Measurements from ENCODE around the gene TRIOBP.

The TRIOBP gene

DNA sequence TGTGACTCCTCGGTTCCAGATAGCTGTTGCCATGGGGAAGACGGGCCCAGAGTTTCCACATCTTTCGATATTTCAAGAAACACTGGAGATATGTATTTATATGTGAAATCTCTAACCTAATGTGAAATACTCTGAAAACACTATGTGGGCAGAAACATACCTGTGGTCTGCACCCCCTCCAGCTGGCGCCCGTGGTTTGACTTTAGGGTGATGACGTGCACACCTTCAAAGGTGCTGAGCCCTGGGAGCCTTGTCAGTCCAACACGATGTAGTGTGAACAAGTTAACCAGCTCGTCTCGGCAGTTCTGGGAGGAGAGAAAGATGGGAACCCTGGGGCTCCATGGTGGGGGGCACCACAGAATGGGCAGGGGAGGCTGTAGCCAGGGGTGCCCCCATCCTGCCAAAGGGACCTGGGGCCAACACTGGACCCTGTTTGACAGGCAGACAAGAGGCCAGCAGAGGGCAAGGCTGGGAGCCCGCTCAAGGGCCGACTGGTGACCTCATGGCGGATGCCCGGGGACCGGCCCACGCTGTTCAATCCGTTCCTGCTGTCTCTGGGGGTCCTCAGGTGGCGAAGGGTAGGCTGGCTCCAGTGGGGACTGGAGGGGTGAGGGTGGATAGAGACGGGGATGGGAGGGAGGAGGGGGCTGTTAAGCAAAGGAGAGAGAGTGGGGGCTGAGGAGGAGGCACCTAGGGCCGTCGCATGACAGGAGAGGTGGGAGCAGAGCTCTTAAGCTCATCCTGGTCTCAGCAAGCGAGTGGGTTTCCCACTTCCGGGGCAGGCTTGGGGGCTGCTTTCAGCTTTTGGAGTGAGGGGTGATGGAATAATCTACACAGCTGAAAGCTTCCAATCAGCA lies 43.8 kb downstream of the TRIOBP start:
- TF ChIP-seq POLR2AphosphoS5 (IDR thresholded peaks at IDR 0.05; ENCODE audit: borderline replicate concordance, low read depth, low read length) (no peak), EZH2 (IDR thresholded peaks at IDR 0.05) (no peak), FOXP2 (optimal IDR thresholded peaks at IDR 0.05; ENCODE audit: control extremely low read depth, extremely low read length, insufficient read depth) (no peak)
- Histone ChIP-seq H3K27ac (peak overlapping the region; percentile 71), H3K36me3 (ENCODE audit: insufficient read depth, low read length) (no peaks in the 10 kb centered on the region), H3K9ac (ENCODE audit: insufficient read length) (peak overlapping the region; percentile 30), H3K4me3 (peak overlapping the region; percentile 11), H3K9me3 (ENCODE audit: low read depth, low read length) (no peaks in the 10 kb centered on the region)
- DNase-seq (ENCODE audit: low read depth, low spot score): no peak

DNA sequence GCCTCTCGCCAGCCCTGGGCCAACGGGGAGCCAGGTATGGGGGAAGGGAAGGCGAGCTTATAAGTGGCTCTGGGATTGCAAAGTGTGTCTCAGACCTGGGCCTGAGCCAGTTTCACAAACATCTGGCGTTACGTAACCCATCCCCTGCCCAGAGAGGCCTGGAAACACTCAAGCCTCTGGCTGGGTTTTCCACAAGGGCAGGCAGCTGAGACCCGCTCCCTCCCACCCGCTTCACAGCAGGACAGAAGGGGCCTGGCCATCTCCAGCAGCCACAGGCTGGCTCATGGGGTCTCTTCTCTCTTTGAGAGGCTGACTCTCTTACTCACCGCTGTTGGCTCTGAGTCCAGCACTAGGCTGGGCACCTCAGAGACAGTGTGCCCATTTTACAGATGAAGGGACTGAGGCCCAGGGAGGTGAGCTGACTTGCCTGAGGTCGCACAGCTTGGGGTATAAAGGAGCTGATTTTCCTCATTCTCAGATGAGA lies 44.5 kb downstream of the TRIOBP start:
- peak; percentile 66 for DNase-seq (ENCODE audit: low read depth, low spot score)
- peak overlapping the region; percentile 71 for H3K27ac ChIP-seq
- no peaks in the 10 kb centered on the region for H3K36me3 ChIP-seq (ENCODE audit: insufficient read depth, low read length)
- no peaks in the 10 kb centered on the region for H3K9me3 ChIP-seq (ENCODE audit: low read depth, low read length)
- TF ChIP-seq FOXP2 (optimal IDR thresholded peaks at IDR 0.05; ENCODE audit: control extremely low read depth, extremely low read length, insufficient read depth) (no peak), POLR2AphosphoS5 (IDR thresholded peaks at IDR 0.05; ENCODE audit: borderline replicate concordance, low read depth, low read length) (peak; percentile 35; the same call in 1 of the 2 replicates)
- H3K9ac ChIP-seq (ENCODE audit: insufficient read length): no peak overlapping the region
- H3K4me3 ChIP-seq: peak overlapping the region; percentile 11

DNA sequence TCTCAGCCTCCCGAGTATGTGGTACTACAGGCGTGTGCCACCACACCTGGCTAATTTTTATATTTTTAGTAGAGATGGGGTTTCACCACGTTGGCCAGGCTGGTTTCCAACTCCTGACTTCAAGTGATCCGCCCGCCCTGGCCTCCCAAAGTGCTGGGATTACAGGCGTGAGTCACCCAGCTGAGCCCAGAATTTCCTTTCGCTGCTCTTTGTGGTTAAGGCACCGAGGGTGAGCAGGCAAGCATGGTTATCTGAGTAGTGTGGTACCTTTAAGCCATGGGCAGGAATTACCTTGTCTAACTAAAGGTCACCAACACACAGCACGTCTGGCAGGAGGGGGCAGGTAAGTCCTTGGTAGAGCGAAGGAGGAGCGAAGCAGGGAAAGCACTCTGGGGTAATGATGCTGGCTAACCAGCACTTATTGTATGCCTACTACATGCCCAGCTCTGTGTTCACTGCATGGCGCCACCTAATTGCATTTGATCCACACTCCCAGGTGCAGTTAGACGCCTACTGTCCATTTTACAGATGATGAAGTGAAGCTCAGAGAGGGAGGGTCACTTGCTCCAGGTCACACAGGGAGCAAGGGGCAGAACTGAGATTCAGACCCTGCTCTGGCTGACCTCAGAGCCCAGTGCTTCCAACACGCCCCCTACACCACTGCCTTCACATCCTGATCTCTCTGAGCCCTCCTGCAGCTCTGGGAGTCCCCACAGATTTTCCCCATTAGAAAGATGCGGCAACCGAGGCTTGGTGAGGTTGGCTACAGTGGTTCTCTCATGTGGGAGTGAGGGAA lies 45.7 kb downstream of the TRIOBP start:
- Histone ChIP-seq H3K9ac (ENCODE audit: insufficient read length) (no peak overlapping the region), H3K9me3 (ENCODE audit: low read depth, low read length) (no peaks in the 10 kb centered on the region), H3K36me3 (ENCODE audit: insufficient read depth, low read length) (no peaks in the 10 kb centered on the region), H3K27ac (peak overlapping the region; percentile 85), H3K4me3 (no peak overlapping the region)
- DNase-seq (ENCODE audit: low read depth, low spot score): no peak
- TF ChIP-seq POLR2AphosphoS5 (IDR thresholded peaks at IDR 0.05; ENCODE audit: borderline replicate concordance, low read depth, low read length): no peak
- TF ChIP-seq EZH2 (IDR thresholded peaks at IDR 0.05): no peak
- TF ChIP-seq FOXP2 (optimal IDR thresholded peaks at IDR 0.05; ENCODE audit: control extremely low read depth, extremely low read length, insufficient read depth): no peak

DNA sequence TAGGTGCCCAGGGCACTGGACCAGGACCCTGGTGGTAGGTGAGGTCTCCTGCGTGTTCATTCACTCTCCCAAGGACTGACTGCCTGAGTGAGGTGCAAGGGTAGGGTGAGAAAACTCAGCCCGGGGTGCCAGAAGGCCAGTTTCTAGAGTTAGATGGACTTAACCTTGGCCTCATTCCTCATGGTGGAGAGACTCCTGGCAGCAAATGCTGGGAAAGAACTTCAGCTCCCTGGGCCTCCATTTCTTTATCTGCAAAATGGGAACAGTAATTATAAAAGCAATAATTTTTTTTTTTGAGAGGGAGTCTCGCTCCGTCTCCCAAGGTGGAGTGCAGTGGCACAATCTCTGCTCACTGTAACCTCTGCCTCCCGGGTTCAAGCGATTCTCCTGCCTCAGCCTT lies 47.7 kb downstream of the TRIOBP start:
- Histone ChIP-seq H3K27ac (no peak overlapping the region), H3K9ac (ENCODE audit: insufficient read length) (no peak overlapping the region), H3K36me3 (ENCODE audit: insufficient read depth, low read length) (no peaks in the 10 kb centered on the region), H3K4me3 (no peak overlapping the region), H3K9me3 (ENCODE audit: low read depth, low read length) (no peaks in the 10 kb centered on the region)
- no peak for DNase-seq (ENCODE audit: low read depth, low spot score)
- TF ChIP-seq EZH2 (IDR thresholded peaks at IDR 0.05): no peak
- no peak for TF ChIP-seq FOXP2 (optimal IDR thresholded peaks at IDR 0.05; ENCODE audit: control extremely low read depth, extremely low read length, insufficient read depth)
- no peak for TF ChIP-seq POLR2AphosphoS5 (IDR thresholded peaks at IDR 0.05; ENCODE audit: borderline replicate concordance, low read depth, low read length)

DNA sequence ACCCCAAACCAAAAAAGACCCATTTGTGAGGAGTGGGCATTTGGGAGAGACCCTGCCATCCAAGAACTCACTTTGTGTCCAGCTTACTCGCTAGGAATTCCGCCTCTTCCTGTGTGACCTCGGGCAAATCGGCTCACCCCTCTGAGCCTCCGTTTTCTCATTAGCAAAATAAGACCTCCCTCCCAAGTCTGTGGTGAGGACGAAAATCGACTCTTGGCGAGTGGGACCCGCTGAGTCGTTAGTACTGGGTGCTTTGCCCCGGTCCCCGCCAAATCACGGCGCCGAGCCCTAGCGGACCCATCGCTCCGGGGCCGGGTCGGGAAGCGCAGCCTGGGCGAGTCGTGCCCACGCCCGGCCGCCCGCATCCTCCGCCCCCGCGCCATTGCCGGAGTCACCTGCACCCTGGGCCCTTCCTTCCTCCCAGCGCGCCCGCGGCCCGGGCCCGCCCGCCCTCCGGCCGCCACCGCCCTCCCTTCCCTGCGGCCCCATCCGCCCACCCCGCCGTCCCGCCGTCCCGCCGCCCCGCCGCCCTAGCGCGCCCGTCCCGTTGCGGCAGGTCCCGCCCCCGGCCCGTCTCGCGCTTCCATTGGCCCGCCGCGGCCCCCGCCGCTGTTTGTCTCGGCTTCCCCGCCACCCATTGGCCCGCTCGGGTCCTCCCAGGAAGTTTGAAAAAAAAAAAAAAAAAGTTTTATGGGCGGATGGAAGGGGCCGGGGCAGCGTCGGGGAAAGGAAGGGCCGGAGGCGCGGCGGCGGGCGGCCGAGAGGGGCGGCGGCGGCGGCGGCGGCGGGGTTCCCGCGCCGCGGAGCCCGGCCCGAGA lies 48.9 kb downstream of the TRIOBP start:
- H3K4me3 ChIP-seq: peak overlapping the region; percentile 96
- TF ChIP-seq POLR2AphosphoS5 (IDR thresholded peaks at IDR 0.05; ENCODE audit: borderline replicate concordance, low read depth, low read length) (peak; percentile 9; the same call in 1 of the 2 replicates), FOXP2 (optimal IDR thresholded peaks at IDR 0.05; ENCODE audit: control extremely low read depth, extremely low read length, insufficient read depth) (no peak), EZH2 (IDR thresholded peaks at IDR 0.05) (no peak)
- H3K36me3 ChIP-seq (ENCODE audit: insufficient read depth, low read length): no peaks in the 10 kb centered on the region
- H3K27ac ChIP-seq: peak overlapping the region; percentile 76; the same call in 1 of the 2 replicates
- DNase-seq (ENCODE audit: low read depth, low spot score): no peak
- peak overlapping the region; percentile 88 for H3K9ac ChIP-seq (ENCODE audit: insufficient read length)
- H3K9me3 ChIP-seq (ENCODE audit: low read depth, low read length): no peaks in the 10 kb centered on the region

DNA sequence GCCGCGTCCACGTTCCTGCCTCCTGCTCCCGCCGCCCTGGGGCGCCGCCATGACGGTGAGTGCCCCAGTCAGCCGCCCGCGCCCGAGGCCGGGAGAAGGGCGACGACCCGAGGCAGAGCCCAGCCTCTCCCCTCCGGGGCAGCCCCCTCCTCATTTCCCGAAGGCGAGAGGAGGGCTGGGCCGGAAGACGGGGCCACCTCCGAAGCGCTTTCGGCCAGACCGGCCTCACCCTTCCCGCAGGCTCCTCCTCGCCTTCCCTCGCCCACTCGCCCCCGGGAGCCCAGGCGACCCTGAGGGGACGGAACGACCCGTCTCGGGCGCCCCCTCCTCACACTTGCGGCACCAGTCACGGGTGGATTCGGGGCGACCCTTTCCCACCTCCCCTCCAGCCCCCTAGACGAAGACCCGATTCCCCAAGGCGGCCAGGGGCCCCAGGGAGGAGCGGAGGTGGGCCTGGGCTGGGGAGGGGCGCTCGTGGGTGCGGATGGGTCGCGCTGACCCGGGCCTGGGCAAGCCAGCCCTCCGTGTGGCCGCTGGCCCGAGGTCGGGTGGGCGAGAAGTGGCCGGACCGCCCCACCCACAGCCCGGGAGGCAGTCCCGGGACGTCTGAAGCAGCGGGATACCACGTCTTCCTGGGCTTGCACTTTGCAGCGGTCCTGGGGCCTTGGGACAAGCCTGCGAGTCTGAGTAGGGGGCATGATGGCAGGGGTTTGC lies 49.7 kb downstream of the TRIOBP start:
- H3K9me3 ChIP-seq (ENCODE audit: low read depth, low read length): no peaks in the 10 kb centered on the region
- no peaks in the 10 kb centered on the region for H3K36me3 ChIP-seq (ENCODE audit: insufficient read depth, low read length)
- peak overlapping the region; percentile 90 for H3K4me3 ChIP-seq
- H3K27ac ChIP-seq: peak overlapping the region; percentile 76
- DNase-seq (ENCODE audit: low read depth, low spot score): no peak
- H3K9ac ChIP-seq (ENCODE audit: insufficient read length): peak overlapping the region; percentile 82
- TF ChIP-seq POLR2AphosphoS5 (IDR thresholded peaks at IDR 0.05; ENCODE audit: borderline replicate concordance, low read depth, low read length): peak; percentile 1; the same call in 1 of the 2 replicates
- no peak for TF ChIP-seq FOXP2 (optimal IDR thresholded peaks at IDR 0.05; ENCODE audit: control extremely low read depth, extremely low read length, insufficient read depth)

DNA sequence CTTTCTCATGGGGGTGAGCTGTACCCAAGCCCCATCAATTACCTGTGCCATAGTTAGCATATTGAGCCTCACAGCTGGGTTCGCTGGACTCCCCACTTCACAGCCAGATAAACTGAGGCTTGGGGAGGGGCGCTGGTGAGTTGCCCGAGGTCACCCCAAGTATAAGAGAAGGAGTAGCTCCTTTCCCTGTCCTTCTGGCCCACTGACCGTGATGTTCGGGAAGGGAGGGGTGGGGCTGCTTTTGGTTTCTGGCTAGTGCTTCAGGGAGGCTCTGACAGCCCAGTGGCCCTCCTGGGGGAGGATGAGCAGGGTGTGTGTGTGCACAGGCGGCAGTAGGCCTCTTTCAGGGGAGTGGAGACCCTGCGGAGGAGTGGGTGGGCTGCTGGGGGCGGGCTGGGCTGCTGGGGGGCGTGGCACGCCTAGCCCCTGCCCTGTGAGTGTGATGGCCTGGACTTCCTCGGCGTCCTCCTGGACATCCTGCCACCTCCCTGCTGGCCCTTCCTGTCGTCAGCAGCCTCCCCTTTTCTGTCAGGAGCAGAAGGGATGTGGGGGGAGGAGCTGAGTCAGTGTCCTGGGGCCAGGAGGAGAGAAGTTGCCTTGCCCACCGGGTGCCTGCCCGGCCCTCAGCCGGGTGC lies 50.3 kb downstream of the TRIOBP start:
- no peak for DNase-seq (ENCODE audit: low read depth, low spot score)
- H3K9me3 ChIP-seq (ENCODE audit: low read depth, low read length): no peaks in the 10 kb centered on the region
- peak overlapping the region; percentile 82 for H3K9ac ChIP-seq (ENCODE audit: insufficient read length)
- TF ChIP-seq POLR2AphosphoS5 (IDR thresholded peaks at IDR 0.05; ENCODE audit: borderline replicate concordance, low read depth, low read length): no peak
- TF ChIP-seq FOXP2 (optimal IDR thresholded peaks at IDR 0.05; ENCODE audit: control extremely low read depth, extremely low read length, insufficient read depth): no peak
- no peak for TF ChIP-seq EZH2 (IDR thresholded peaks at IDR 0.05)
- no peak overlapping the region for H3K27ac ChIP-seq
- H3K36me3 ChIP-seq (ENCODE audit: insufficient read depth, low read length): no peaks in the 10 kb centered on the region
- H3K4me3 ChIP-seq: peak overlapping the region; percentile 90

Data from SK-N-MC (cell line).